HG02981 (cell line): ENCODE results near the gene MYOG.

Source experiments
- ATAC-seq: cut with Tn5 transposase; IDR thresholded peaks from one replicate; pipeline ENCODE4 v1.9.1; 2021; ENCODE audit warnings: mild to moderate bottlenecking, moderate library complexity; ENCODE audit not compliant: unreplicated experiment

Gene MYOG

GRCh38 chr1:203091199-203091477 is 5.3 kb upstream of the MYOG start:
- no peak for ATAC-seq

GRCh38 chr1:203090421-203091198 is 4.8 kb upstream of the MYOG start:
- no peak for ATAC-seq

DNA sequence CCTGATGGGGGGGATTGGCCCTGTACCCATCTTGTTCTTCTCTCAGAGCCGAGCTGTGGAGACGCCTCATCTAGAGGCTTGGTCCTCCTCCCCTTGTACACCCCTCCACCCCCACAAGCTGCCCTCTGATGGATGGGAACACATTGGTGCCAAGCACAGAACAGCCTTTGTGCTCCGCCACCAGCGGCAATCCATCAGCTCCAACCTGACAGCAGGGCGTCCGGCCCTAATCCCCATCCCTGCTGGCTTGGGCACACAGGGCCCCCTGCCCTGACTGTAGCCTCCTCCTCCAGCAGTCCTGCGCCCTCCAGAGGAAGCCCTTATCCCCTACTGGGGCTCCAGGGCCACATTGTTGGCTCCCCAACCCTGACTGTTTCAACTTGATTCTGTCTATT is 3.8 kb upstream of the MYOG start:
- ATAC-seq: no peak

GRCh38 chr1:203089001-203089650 is 3.3 kb upstream of the MYOG start:
- no peak for ATAC-seq

GRCh38 chr1:203088441-203088840 is 2.6 kb upstream of the MYOG start:
- ATAC-seq: no peak

DNA sequence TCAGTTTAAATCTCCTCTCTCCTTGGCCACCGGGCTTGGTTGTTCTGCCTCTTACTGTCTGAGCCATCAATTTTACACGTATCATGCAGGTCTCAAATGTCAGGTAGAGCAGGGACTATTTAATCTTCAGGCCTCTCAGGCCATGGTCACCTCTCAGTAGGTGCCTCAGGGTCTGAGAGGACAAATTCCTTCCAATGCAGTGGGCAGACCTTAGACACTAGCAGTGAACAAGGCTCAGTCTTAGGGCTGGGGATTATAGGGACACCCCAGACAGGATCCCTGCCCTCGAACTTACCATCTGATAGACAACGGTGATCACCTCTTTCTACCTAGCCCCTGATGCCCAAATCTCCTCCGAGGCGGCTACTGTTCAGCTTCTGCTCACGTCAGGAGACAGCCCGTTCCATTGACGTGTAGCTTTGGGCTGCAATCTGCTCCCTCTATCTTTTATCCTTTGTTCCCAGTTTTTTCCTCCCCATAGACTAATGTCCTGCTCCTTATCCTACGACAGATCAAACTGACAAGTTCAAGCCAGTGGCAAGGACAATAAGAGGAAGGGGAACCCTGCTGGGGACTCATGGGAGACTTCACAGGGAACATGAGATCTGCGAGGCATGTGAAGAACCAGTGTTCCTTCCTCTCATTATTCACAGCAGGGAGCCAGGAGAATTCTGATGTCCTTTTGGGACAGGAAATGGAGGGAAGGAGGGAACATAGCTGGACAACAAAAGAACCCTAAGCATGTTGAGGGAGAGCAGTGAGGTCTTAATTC is 1.4 kb upstream of the MYOG start:
- no peak for ATAC-seq

DNA sequence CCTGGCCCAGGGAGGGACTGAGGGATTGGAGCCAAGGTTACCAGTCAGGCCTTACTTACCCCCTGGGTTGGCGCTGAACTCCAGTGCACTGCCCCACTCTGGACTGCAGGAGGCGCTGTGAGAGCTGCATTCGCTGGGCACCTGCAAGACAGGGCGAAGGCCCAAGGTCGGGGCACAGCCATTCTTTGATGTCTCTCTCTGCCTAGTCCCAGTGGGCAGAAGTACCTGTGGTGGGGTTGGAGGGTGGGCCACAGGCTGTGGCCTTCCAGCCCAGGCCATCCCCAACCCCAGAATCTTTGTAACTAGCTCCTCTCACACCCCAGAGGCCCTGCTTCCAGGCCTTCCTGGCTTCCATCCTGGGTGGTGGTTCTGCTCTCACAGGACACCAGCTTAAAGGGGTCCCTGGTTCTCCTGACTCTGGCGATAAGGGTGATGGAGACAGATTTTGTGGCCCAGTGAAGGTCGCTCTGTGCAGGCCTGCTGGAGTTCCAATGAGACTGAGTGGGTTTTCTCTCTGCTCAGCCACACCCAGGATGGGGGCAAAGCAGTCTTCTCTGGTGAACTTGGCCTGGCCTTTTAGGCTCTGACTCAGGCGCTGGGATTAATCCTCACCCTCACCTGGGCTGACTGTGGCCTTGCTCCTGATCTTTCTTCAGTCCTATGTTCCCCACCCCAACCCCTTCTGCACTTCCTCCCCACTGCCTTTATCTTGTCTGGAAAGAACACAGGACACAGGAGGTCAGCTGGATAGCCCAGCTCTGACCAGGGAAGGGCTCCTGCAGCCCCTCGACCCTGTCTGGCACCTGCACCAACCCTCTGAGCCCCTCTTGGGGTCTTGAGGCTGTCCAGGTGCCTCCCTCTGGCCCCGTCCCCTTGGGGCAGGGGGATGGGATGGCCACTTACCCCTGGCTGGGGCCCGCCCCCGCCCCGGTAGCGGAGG is 954 bp downstream of the MYOG start:
- ATAC-seq: no peak

GRCh38 chr1:203083463-203083921 is 2.3 kb downstream of the MYOG start:
- no peak for ATAC-seq

DNA sequence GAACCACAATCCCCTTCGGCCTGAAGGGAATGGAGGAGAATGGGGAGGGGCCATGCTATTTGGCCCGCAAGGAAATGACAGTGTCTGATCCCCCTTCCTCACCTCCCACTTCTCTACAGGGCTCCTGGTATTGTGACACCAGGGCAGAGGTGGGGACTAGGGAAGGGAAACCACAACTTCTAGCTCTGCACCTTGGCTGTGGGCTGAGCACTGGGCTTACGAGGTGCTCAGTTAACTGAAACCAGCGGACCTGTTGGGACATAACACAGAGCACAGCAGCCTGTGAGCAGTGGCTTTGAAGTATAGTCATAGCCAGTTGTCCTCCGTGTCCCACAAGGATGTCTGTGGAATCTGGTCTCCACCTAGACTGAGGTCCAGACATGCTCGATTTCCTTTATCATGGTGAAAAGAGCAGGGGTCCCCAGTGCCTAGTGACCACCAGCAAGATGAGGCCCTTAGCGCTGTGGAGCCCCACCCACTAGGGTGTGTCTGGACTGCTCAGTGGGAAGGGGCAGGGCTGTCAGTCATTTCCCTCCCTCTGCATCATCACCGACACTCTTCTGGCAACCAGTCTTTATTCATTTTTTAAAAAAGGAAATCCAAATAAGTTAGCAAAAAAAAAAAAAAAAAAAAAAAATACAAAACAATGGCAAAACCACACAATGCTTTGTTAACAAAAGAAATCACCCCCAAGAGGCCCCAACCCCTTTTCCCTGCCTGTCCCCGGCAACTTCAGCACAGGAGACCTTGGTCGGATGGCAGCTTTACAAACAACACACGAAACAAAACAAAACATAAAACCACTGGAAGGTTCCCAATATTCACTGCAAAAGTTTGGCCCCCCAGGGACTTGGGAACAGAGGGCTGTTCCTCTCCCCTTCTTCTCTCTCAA is 3.0 kb downstream of the MYOG start:
- no peak for ATAC-seq

- ATAC-seq: no peak
Measured at GRCh38 chr1:203082231-203082505, 3.6 kb downstream of the MYOG start.

DNA sequence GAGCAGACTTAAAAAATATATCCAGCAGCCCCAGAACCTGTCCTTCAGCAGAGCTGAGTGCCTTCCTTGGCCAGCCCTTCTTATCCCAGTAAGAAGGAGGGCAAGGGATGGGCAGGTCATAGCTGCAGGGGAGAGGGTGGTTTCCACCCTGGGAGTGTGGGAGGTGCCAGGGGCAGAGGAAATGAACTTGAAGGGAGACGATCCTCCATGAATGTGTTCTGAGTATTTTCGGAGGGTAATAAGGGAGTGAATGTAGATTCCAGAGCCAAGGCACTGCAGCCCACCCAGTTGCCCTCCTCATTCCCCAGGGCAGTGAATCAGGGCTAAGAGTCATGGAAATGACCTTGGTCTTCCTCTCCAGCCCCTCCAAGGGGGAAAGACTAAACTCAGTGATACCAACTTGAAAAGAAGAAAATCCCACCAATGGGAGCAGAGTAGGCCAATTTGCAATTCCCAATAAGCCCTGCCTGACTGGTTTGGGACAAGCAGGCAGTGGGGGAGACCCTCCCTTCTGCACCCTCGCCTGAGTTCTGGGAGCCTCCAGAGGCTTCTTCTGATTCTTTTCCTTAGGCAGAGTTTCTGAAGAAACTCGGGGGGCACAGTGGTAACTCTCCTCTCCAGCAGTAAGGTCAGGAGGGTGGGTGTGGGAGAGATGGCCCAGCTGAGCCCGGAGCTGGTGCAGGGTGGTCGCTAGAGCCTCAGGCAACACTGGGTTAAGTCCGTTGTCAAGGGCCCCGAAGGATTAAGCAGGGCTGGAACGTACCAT is 4.2 kb downstream of the MYOG start:
- no peak for ATAC-seq

DNA sequence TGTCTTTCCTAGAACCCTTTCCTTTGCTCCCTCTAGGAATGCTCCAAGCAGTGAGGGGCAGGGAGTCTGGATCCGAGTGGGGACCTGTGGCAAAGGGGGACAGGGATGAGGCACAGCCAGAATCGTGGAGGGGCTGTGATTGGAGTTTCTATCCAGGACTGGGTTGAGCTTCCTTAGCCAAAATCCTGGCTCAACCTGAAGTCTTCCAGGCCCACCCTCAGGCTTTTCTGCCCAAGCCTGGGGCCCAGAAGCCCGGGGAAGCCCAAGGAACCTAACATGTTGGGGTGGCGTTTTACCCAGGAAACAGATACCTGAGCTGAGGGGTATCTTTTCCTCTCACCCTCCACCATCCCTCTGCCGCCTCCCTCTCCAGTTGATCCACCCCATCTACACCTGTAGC is 5.4 kb downstream of the MYOG start:
- no peak for ATAC-seq

DNA sequence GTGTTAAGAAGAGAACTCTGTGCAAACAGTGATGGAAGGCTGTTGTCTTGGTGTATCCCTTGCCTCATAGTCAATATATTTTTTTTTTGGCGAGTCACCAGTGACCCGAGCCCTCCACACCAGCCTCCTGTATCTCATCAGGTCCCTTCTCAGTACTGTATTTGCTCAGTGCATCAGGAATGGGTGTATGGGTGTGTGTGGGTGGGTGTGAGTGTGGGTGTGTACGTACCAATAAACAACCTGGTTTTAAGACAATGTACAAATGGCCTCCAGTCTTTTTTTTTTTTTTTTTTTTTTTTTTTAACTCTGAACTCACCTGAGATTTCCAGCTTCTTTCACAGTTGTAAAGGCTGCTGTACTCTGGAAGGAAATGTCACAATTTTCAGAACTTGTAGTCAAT is 7.3 kb downstream of the MYOG start:
- ATAC-seq: no peak

GRCh38 chr1:203077956-203078355 is 7.9 kb downstream of the MYOG start:
- no peak for ATAC-seq

DNA sequence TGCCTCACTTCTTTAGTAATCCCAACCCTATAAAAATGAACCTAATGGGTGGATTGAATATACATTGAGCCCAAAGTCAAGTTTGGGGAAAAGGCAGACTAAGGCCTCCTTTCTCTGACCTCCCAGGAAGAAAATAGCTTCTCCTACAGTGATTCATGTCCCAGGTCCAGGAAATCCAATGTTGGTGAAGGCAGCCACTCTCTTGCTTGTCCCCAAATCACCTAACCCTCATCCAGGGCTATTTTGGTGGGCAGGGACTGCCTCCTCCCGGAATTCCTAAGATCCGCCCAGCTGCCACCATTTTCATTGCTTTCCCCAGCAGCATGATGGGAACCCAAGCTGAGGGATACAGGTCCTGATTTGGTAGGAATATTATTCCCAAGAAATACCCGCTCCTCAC is 8.4 kb downstream of the MYOG start:
- no peak for ATAC-seq

GRCh38 chr1:203076031-203076511 is 9.7 kb downstream of the MYOG start:
- no peak for ATAC-seq

- no peak for ATAC-seq
Measured at GRCh38 chr1:203075236-203076030, 10.4 kb downstream of the MYOG start.

DNA sequence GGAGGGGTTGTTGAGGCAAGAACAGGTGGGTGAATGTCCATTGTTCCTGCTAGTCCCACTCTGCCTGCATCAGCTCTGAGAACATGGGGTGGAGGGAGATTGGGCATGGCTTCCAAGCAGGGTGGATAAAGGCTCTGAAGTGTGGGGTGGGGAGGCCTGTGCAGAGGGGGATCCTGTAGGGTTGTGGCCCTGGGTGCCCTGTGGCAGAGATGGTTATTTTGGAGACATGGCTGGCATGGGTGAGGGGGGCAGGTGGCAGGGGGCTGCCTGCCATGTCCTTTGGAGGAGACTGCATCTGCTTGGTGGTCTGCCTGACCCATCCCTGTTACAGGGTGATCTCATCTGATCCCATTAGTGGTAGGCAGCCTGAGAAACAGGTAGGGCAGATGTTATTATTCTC is 11.2 kb downstream of the MYOG start:
- ATAC-seq: no peak

DNA sequence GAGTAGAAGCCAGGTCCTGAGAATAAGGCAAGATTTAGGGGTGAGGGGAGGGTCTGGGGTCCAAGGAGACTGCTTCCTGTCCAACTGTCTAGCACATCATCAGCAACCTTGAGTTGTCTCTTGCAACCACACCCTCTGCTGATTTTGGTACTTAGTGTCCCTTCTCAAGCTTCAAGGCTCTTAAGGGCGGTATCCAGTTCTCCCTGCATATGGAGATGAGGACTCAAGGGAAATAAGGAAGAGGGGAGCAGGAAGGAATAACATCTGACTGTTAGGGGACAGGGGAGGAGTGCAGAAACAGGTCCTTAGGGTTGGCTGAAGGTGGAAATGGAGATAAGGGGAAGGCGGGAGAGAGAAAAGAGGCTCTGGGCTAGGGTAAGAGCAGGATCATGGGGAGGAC is 12.3 kb downstream of the MYOG start:
- ATAC-seq: no peak
